GM23248 (cell line): ENCODE results near the gene RTP2. TPM values are rescaled to one million over a fixed set of nuclear protein-coding genes. Genes with fewer than 3 reads are reported as not detected.

Source experiments
- DNase-seq: peaks from one replicate; pipeline ENCODE4 v3.0.0-alpha.2; 2015
- H2AFZ ChIP-seq: fragments of 200-600 bp; sonication (generic); 2 replicates; pipeline ENCODE4 v1.6.1; 2016; ENCODE audit warnings: antibody characterized with exemption
- H3F3A ChIP-seq: fragments of 200-600 bp; sonication (generic); 2 replicates; pipeline ENCODE4 v1.6.1; 2016; ENCODE audit warnings: mild to moderate bottlenecking, antibody characterized with exemption, mixed run types; ENCODE audit not compliant: insufficient read depth
- H3K27ac ChIP-seq: fragments of 200-600 bp; sonication (generic); 2 replicates; pipeline ENCODE4 v1.5.1; 2016; ENCODE audit warnings: mild to moderate bottlenecking
- H3K27me3 ChIP-seq: fragments of 200-600 bp; sonication (generic); replicated peaks from 2 replicates; pipeline ENCODE4 v1.6.1; 2016; ENCODE audit warnings: mild to moderate bottlenecking; ENCODE audit not compliant: insufficient read depth
- H3K36me3 ChIP-seq: fragments of 200-600 bp; sonication (generic); 2 replicates; pipeline ENCODE4 v1.6.1; 2016; ENCODE audit warnings: low read depth, mild to moderate bottlenecking
- H3K4me1 ChIP-seq: fragments of 200-600 bp; sonication (generic); 2 replicates; pipeline ENCODE4 v1.6.1; 2016; ENCODE audit warnings: mild to moderate bottlenecking; ENCODE audit not compliant: insufficient read depth
- H3K4me2 ChIP-seq: fragments of 200-600 bp; sonication (generic); one replicate; pipeline ENCODE4 v1.6.1; 2016; ENCODE audit warnings: mild to moderate bottlenecking; ENCODE audit not compliant: unreplicated experiment
- H3K4me3 ChIP-seq: fragments of 200-600 bp; sonication (generic); 2 replicates; pipeline ENCODE4 v1.5.1; 2016; ENCODE audit warnings: mild to moderate bottlenecking
- H3K79me2 ChIP-seq: fragments of 200-600 bp; sonication (generic); 2 replicates; pipeline ENCODE4 v1.6.1; 2016; ENCODE audit warnings: mild to moderate bottlenecking; ENCODE audit not compliant: insufficient read depth
- H3K9ac ChIP-seq: fragments of 200-600 bp; sonication (generic); 2 replicates; pipeline ENCODE4 v1.6.1; 2016; ENCODE audit warnings: mild to moderate bottlenecking
- H3K9me2 ChIP-seq: fragments of 200-600 bp; sonication (generic); 2 replicates; pipeline ENCODE4 v1.6.1; 2016; ENCODE audit warnings: mixed run types, mild to moderate bottlenecking, moderate library complexity; ENCODE audit not compliant: insufficient read depth
- H3K9me3 ChIP-seq: fragments of 200-600 bp; sonication (generic); one replicate; pipeline ENCODE4 v1.6.1; 2017; ENCODE audit warnings: low read depth
- H4K20me1 ChIP-seq: fragments of 200-600 bp; sonication (generic); 2 replicates; pipeline ENCODE4 v1.6.0; 2016; ENCODE audit not compliant: insufficient read depth
- EZH2 ChIP-seq: fragments of 200-600 bp; sonication (generic); IDR thresholded peaks from 2 replicates; pipeline ENCODE4 v1.6.1; 2018; ENCODE audit warnings: antibody characterized with exemption, mild to moderate bottlenecking; ENCODE audit not compliant: insufficient read depth, poor library complexity, severe bottlenecking
- EZH2phosphoT487 ChIP-seq: fragments of 200-600 bp; sonication (generic); IDR thresholded peaks from 2 replicates; pipeline ENCODE4 v1.6.1; 2018; ENCODE audit warnings: antibody characterized with exemption, moderate library complexity, mild to moderate bottlenecking, low read depth; ENCODE audit not compliant: insufficient read depth
- WGBS, 2 experiments: methylation state at CpG; one replicate each; pipeline ENCODE4 v1.1.6; 2015 to 2017; ENCODE audit warnings: low lambda C conversion rate in 2 of 2, low coverage in 1 of 2; ENCODE audit errors: missing lambda C conversion rate in 2 of 2; 5-methylcytosine and 5-hydroxymethylcytosine counted together
- in situ Hi-C: fragments of 300-500 bp; cut with MboI; formaldehyde crosslinking; loops from 2 replicates; pipeline ENCODE4 v1.15.0; 2020
- polyA plus RNA-seq: library from polyadenylated mRNA; unstranded; fragments of >200 nt; fragmentation: Nextera tagmentation; extraction: Ambion mirVana; gene quantifications from 2 replicates; pipeline ENCODE4 v1.2.1, GENCODE V29; 2016
- total RNA-seq: library from RNA; depleted of rRNA; stranded (reverse); fragments of >200 nt; shearing (Covaris generic); gene quantifications from 2 replicates; pipeline ENCODE4 v1.2.3, GENCODE V29; 2014

The RTP2 gene
- total and polyA plus RNA-seq, 2 experiments from 2014 or later: not detected

DNA sequence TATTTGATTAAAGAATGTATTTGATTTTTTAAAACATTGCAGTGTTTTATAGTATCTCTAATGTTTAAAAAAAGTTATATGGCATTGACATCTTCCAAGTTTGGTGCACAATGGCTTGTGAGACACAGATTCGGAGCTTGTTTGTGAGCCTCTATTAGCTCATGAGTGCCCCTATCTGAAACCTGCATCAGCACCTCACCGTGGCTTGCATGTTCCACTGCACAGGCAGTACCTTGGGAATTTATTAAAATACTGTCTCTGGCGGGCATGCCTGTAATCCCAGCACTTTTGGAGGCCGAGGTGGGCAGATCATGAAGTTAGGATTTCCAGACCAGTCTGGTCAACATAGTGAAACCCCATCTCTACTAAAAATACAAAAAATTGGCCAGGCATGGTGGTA, 6.8 kb upstream of the RTP2 start:
- H3K9me3 ChIP-seq: no peaks in the 10 kb centered on the region
- no peak for TF ChIP-seq EZH2phosphoT487
- no peak for TF ChIP-seq EZH2
- H3K36me3 ChIP-seq: no peaks in the 10 kb centered on the region
- no peaks in the 10 kb centered on the region for H3K27me3 ChIP-seq
- no peak overlapping the region for H3K9ac ChIP-seq
- no peaks in the 10 kb centered on the region for H3K4me1 ChIP-seq
- no peaks in the 10 kb centered on the region for H3F3A ChIP-seq
- no peaks in the 10 kb centered on the region for H4K20me1 ChIP-seq
- no peak overlapping the region for H3K4me3 ChIP-seq
- no peaks in the 10 kb centered on the region for H3K9me2 ChIP-seq
- no peak overlapping the region for H3K27ac ChIP-seq
- H2AFZ ChIP-seq: no peak overlapping the region
- DNase-seq: peak; percentile 34
- WGBS, 2 experiments: 61 to 68% methylated on average over 4 of the region's 4 CpGs
- H3K4me2 ChIP-seq: no peak overlapping the region
- in situ Hi-C loops: loop anchor here (25.0 kb wide), 1 partner anchor 1097 kb away; the partner anchor contains the start of gene AHSG
- no peaks in the 10 kb centered on the region for H3K79me2 ChIP-seq

DNA sequence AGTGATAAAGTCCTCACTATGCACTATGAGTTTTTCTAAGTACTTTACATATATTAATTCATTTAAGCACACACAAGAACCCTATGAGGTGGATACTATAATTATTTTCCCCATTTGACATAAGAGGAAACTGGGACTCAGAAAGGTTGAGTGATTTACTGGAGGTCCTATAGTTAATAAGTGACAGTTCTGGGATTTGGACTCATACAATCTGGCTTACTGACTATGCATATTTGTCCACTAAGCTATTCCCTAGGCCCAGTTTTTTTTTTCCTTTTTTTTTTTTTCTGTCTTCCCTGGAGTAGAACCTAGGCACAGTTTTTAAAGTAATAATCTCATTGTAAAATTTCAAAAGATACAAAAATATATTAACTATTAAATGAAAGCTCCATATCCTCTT, 6.3 kb upstream of the RTP2 start:
- Histone ChIP-seq H3K4me3 (no peak overlapping the region), H3K9me3 (no peaks in the 10 kb centered on the region), H3K27ac (no peak overlapping the region), H3K9me2 (no peaks in the 10 kb centered on the region), H3F3A (no peaks in the 10 kb centered on the region), H3K79me2 (no peaks in the 10 kb centered on the region), H2AFZ (no peak overlapping the region), H3K4me1 (no peaks in the 10 kb centered on the region), H3K27me3 (no peaks in the 10 kb centered on the region), H4K20me1 (no peaks in the 10 kb centered on the region), H3K9ac (no peak overlapping the region), H3K36me3 (no peaks in the 10 kb centered on the region), H3K4me2 (no peak overlapping the region)
- TF ChIP-seq EZH2: no peak
- in situ Hi-C loops: loop anchor here (25.0 kb wide), 1 partner anchor 1096 kb away; the partner anchor contains the start of gene AHSG
- no peak for DNase-seq

DNA sequence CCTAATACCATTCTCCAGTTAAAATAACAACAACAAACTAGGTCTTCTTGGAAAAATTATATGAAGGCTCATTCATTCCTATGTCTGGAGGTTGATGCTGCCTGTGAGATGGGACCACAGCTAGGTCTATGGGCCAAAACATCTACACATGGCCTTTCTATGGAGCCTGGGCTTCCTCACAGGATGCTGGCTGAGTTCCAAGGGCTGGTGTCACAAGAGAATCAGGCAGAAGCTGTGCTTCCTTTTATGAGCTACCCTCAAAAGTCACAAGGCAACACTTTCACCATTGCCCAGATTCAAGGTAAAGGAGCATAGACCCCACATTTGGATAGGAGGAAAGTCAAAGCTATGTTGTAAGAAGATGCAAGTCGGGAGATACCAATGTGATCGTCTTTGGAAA, 4.6 kb upstream of the RTP2 start:
- Histone ChIP-seq H3K9ac (no peak overlapping the region), H2AFZ (no peak overlapping the region), H3K9me2 (no peaks in the 10 kb centered on the region), H3K4me1 (no peaks in the 10 kb centered on the region), H3K4me3 (no peak overlapping the region), H3K9me3 (no peaks in the 10 kb centered on the region), H3K27ac (no peak overlapping the region), H4K20me1 (no peaks in the 10 kb centered on the region), H3K27me3 (no peaks in the 10 kb centered on the region), H3F3A (no peaks in the 10 kb centered on the region), H3K36me3 (no peaks in the 10 kb centered on the region), H3K4me2 (no peak overlapping the region), H3K79me2 (no peaks in the 10 kb centered on the region)
- in situ Hi-C loops: loop anchor here (25.0 kb wide), 1 partner anchor 1095 kb away; the partner anchor contains the start of gene AHSG
- TF ChIP-seq EZH2: no peak
- no peak for TF ChIP-seq EZH2phosphoT487
- DNase-seq: peak; percentile 22
- WGBS, 2 experiments: 60 to 70% methylated on average over 2 of the region's 2 CpGs

DNA sequence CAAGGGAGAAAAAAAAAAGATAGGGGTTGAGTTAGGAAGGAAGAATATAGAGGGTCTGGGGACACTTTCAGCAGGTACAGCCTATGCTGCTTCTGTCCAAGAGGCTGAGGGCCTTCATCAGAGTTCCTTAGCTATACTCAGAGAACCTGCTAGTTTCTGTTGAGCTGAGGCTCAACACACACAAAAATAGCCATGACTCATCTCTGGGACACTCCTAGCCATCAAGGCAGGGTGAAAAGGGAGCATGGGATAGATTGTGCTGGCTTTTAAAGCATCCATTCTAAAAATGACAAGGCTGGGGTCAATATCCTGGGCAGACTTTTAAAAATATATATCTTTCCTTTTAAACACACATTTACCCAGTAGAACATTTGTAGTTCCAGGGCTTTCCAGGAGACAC, 2.8 kb upstream of the RTP2 start:
- Histone ChIP-seq H4K20me1 (no peaks in the 10 kb centered on the region), H3K9me2 (no peaks in the 10 kb centered on the region), H3K9me3 (no peaks in the 10 kb centered on the region), H3K4me2 (no peak overlapping the region), H3K27me3 (no peaks in the 10 kb centered on the region), H3K4me1 (no peaks in the 10 kb centered on the region), H3K9ac (no peak overlapping the region), H3K4me3 (no peak overlapping the region), H3K36me3 (no peaks in the 10 kb centered on the region), H2AFZ (no peak overlapping the region), H3F3A (no peaks in the 10 kb centered on the region), H3K79me2 (no peaks in the 10 kb centered on the region), H3K27ac (no peak overlapping the region)
- TF ChIP-seq EZH2phosphoT487 (no peak), EZH2 (no peak)
- DNase-seq: peak; percentile 47
- in situ Hi-C loops: loop anchor here (25.0 kb wide), 1 partner anchor 1093 kb away; the partner anchor contains the start of gene AHSG

DNA sequence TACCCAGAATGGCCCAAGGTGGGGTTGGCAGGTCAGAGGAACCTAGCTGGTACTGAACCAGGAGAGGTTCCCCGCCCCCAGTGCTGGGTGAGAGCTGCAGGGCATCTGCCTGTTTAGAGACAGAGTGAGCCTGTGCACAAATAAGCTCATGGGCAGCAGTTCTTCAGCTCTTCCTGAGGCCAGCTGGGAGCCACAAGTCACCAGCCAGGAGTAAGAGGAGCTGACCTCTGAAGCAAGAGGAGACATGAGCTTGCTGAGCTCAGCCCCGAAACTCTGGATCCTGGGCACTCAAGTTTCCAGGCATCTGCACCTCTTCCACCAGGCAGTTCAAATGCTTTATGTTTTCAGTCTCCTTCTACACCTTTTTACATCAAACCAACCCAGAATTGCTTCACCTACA, 2.1 kb downstream of the RTP2 start:
- Histone ChIP-seq H3K79me2 (no peaks in the 10 kb centered on the region), H3K9me3 (no peaks in the 10 kb centered on the region), H3K36me3 (no peaks in the 10 kb centered on the region), H4K20me1 (no peaks in the 10 kb centered on the region), H3K27ac (no peak overlapping the region), H2AFZ (no peak overlapping the region), H3K9ac (no peak overlapping the region), H3K27me3 (0 out of 2 replicates have a peak, but pooled peaks cover 7% of the 10 kb centered on the region), H3K9me2 (no peaks in the 10 kb centered on the region), H3K4me2 (no peak overlapping the region), H3K4me1 (no peaks in the 10 kb centered on the region), H3K4me3 (no peak overlapping the region), H3F3A (no peaks in the 10 kb centered on the region)
- DNase-seq: no peak
- WGBS, 2 experiments: 87% methylated on average over 2 of the region's 2 CpGs
- in situ Hi-C loops: loop anchor here (25.0 kb wide), 1 partner anchor 1088 kb away; the partner anchor contains the start of gene AHSG
- no peak for TF ChIP-seq EZH2phosphoT487
- no peak for TF ChIP-seq EZH2
